Measurements from ENCODE around the gene EXOC3L1. TPM values are rescaled to one million over a fixed set of nuclear protein-coding genes. Genes with fewer than 3 reads are reported as not detected.

Gene EXOC3L1
- total and polyA plus RNA-seq, 2 of the 13 experiments (the other 11 are each of a cell fraction or from before 2014, with no cell fraction given) = 0.12 TPM; not detected in 1

DNA sequence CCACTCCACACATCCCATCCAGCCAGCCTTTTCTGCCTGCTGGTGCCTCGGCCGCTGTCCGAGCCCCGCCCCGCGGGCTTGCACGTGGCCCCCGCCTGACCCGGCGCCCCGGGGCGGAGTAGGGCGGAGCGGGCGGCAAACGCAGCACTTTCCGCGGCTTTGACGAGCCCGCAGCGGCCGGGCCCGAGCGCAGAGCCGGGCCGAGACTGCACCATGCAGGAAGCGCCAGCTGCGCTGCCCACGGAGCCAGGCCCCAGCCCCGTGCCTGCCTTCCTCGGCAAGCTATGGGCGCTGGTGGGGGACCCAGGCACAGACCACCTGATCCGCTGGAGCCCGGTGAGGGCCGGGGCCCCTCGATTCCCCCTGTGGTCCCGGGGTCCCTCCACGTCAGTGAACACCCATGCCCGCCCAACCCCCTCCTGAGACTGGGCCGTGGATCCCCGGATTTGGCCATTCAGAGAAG is 25.3 kb downstream of the EXOC3L1 start, which contains the start of gene HSF4:
Gene HSF4 (plus strand): TSS at position 147 of the 463 bp plus-strand sequence. CDS start 67 bp downstream, at position 214.
- POLR2A ChIA-PET = no interaction called here
- WGBS (ENCODE audit: low lambda C conversion rate) = 0% methylated on average over 7 of the region's 41 CpGs
- peak; percentile 70; the same call in 1 of the 2 replicates for TF ChIP-seq ZNF672 (CRISPR knock-in tag; IDR thresholded peaks at IDR 0.05)
- TF ChIP-seq FOXA3 (CRISPR knock-in tag; IDR thresholded peaks at IDR 0.05) = peak; percentile 83
- 0 out of 2 replicates have a peak, but pooled peaks have one; percentile 30 for TF ChIP-seq ZFAT (CRISPR knock-in tag; conservative IDR thresholded peaks at IDR 0.05)
- TF ChIP-seq SYNCRIP (IDR thresholded peaks at IDR 0.05; ENCODE audit: insufficient read depth, low read depth, low read length) = no peak
- no peak for TF ChIP-seq ZC3H4 (CRISPR knock-in tag; IDR thresholded peaks at IDR 0.05; ENCODE audit: borderline replicate concordance)
- 0 out of 2 replicates have a peak, but pooled peaks have one; percentile 21 for TF ChIP-seq CHCHD3 (CRISPR knock-in tag; IDR thresholded peaks at IDR 0.05)
- TF ChIP-seq ZFX (CRISPR knock-in tag; IDR thresholded peaks at IDR 0.05; ENCODE audit: low read depth) = peak; percentile 85
- TF ChIP-seq SMAD3 (CRISPR knock-in tag; IDR thresholded peaks at IDR 0.05) = no peak
- TF ChIP-seq ZNF451 (CRISPR knock-in tag; IDR thresholded peaks at IDR 0.05) = peak; percentile 89; the same call in 1 of the 2 replicates
- TF ChIP-seq ZBTB42 (CRISPR knock-in tag; IDR thresholded peaks at IDR 0.05) = no peak
- no peak for TF ChIP-seq ZNF556 (CRISPR knock-in tag; IDR thresholded peaks at IDR 0.05; ENCODE audit: borderline replicate concordance)
- TF ChIP-seq HOXA9 (CRISPR knock-in tag; IDR thresholded peaks at IDR 0.05; ENCODE audit: borderline replicate concordance) = peak; percentile 84; the same call in 1 of the 2 replicates
- TF ChIP-seq, protein P1, sequence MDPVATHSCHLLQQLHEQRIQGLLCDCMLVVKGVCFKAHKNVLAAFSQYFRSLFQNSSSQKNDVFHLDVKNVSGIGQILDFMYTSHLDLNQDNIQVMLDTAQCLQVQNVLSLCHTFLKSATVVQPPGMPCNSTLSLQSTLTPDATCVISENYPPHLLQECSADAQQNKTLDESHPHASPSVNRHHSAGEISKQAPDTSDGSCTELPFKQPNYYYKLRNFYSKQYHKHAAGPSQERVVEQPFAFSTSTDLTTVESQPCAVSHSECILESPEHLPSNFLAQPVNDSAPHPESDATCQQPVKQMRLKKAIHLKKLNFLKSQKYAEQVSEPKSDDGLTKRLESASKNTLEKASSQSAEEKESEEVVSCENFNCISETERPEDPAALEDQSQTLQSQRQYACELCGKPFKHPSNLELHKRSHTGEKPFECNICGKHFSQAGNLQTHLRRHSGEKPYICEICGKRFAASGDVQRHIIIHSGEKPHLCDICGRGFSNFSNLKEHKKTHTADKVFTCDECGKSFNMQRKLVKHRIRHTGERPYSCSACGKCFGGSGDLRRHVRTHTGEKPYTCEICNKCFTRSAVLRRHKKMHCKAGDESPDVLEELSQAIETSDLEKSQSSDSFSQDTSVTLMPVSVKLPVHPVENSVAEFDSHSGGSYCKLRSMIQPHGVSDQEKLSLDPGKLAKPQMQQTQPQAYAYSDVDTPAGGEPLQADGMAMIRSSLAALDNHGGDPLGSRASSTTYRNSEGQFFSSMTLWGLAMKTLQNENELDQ (CRISPR knock-in tag; IDR thresholded peaks at IDR 0.05; ENCODE audit: borderline replicate concordance) = no peak
- TF ChIP-seq, protein P2, sequence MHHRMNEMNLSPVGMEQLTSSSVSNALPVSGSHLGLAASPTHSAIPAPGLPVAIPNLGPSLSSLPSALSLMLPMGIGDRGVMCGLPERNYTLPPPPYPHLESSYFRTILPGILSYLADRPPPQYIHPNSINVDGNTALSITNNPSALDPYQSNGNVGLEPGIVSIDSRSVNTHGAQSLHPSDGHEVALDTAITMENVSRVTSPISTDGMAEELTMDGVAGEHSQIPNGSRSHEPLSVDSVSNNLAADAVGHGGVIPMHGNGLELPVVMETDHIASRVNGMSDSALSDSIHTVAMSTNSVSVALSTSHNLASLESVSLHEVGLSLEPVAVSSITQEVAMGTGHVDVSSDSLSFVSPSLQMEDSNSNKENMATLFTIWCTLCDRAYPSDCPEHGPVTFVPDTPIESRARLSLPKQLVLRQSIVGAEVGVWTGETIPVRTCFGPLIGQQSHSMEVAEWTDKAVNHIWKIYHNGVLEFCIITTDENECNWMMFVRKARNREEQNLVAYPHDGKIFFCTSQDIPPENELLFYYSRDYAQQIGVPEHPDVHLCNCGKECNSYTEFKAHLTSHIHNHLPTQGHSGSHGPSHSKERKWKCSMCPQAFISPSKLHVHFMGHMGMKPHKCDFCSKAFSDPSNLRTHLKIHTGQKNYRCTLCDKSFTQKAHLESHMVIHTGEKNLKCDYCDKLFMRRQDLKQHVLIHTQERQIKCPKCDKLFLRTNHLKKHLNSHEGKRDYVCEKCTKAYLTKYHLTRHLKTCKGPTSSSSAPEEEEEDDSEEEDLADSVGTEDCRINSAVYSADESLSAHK (CRISPR knock-in tag; IDR thresholded peaks at IDR 0.05; ENCODE audit: borderline replicate concordance) = no peak
- TF ChIP-seq ZFP90 (CRISPR knock-in tag; IDR thresholded peaks at IDR 0.05; ENCODE audit: borderline replicate concordance) = peak; percentile 73; the same call in 1 of the 2 replicates
- TF ChIP-seq, protein P3, sequence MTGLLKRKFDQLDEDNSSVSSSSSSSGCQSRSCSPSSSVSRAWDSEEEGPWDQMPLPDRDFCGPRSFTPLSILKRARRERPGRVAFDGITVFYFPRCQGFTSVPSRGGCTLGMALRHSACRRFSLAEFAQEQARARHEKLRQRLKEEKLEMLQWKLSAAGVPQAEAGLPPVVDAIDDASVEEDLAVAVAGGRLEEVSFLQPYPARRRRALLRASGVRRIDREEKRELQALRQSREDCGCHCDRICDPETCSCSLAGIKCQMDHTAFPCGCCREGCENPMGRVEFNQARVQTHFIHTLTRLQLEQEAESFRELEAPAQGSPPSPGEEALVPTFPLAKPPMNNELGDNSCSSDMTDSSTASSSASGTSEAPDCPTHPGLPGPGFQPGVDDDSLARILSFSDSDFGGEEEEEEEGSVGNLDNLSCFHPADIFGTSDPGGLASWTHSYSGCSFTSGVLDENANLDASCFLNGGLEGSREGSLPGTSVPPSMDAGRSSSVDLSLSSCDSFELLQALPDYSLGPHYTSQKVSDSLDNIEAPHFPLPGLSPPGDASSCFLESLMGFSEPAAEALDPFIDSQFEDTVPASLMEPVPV (CRISPR knock-in tag; IDR thresholded peaks at IDR 0.05) = peak; percentile 88
- TF ChIP-seq, protein P4, sequence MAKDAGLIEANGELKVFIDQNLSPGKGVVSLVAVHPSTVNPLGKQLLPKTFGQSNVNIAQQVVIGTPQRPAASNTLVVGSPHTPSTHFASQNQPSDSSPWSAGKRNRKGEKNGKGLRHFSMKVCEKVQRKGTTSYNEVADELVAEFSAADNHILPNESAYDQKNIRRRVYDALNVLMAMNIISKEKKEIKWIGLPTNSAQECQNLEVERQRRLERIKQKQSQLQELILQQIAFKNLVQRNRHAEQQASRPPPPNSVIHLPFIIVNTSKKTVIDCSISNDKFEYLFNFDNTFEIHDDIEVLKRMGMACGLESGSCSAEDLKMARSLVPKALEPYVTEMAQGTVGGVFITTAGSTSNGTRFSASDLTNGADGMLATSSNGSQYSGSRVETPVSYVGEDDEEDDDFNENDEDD (CRISPR knock-in tag; IDR thresholded peaks at IDR 0.05; ENCODE audit: borderline replicate concordance) = peak; percentile 96

More for the DNA sequence above, 25.3 kb downstream of the EXOC3L1 start, which contains the start of gene HSF4:
- intact Hi-C loops (cut with micrococcal nuclease; ENCODE audit: unreplicated experiment) = no loop called here
- H3K4me1 ChIP-seq (ENCODE audit: insufficient read depth, low read length) = peaks cover 42% of the 10 kb centered on the region
- no peaks in the 10 kb centered on the region for H4K20me1 ChIP-seq (ENCODE audit: insufficient read depth, low read length)
- in situ Hi-C loops (cut with HindIII; ENCODE audit: extremely low pct_ligation_motif_present, low pct_unique_long_range_greater_than_20kb) = no loop called here
- DNase-seq (ENCODE audit: low spot score) (peak; percentile 52), ATAC-seq (peak; percentile 60), FAIRE-seq (no peak)
- H3K36me3 ChIP-seq (replicated peaks in 1 of 2; ENCODE audit: control insufficient read depth in 1 of 2, insufficient read depth in 2 of 2, low read length in 2 of 2) = no peaks in the 10 kb centered on the region
- no peak within 1 kb of the TSS for H3K27ac ChIP-seq (ENCODE audit: extremely low read length, insufficient read depth, low read length)
- peak within 1 kb of the TSS in 2 of 3 experiments; percentile 34 to 70; a peak in 3 of 6 replicates for H3K4me3 ChIP-seq (replicated peaks in 1 of 3; ENCODE audit: insufficient read depth in 1 of 3, low read depth in 2 of 3, low read length in 3 of 3)
- peak within 1 kb of the TSS; percentile 80 for H3K4me2 ChIP-seq (ENCODE audit: low read depth, low read length)
- no peaks in the 10 kb centered on the region for H3K79me2 ChIP-seq (ENCODE audit: insufficient read depth, low read length)
- H2AFZ ChIP-seq (ENCODE audit: low read length) = no peak within 1 kb of the TSS
- no peaks in the 10 kb centered on the region for H3K9me3 ChIP-seq (ENCODE audit: low read length)
- CTCF ChIA-PET (ENCODE audit: low intra/inter-chr PET ratio, low total read pairs) = no interaction called here
- peak within 1 kb of the TSS; percentile 57 for H3K9ac ChIP-seq (ENCODE audit: insufficient read depth, low read depth, low read length)
- H3K27me3 ChIP-seq (ENCODE audit: control insufficient read depth in 1 of 2, insufficient read depth in 2 of 2, low read length in 2 of 2) = peaks cover 9 to 40% of the 10 kb centered on the region in 2 experiments
- no TSS peak for BruUV-seq (replicated peaks)

All from HepG2 (cell line).